GM12878 (cell line): ENCODE data around the gene ITGA8. TPM values are rescaled to one million over a fixed set of nuclear protein-coding genes. Genes with fewer than 3 reads are reported as not detected.

Source experiments
- ATAC-seq: fragments of 200-7000 bp; cut with Tn5 transposase; 3 replicates; pipeline ENCODE4 v1.9.1; 2020; ENCODE audit warnings: mild to moderate bottlenecking, moderate library complexity
- BruUV-seq: library from RNA; stranded (reverse); fragments of 400-500 nt; replicated peaks from 2 replicates; lab custom pipeline; 2021; lab: Mats Ljungman, UMichigan
- CTCF ChIA-PET: fragments of 300-600 bp; sonication (Branson Sonifier 250); formaldehyde crosslinking; extraction: SDS; loops from one replicate; lab custom pipeline; 2021; ENCODE audit warnings: inconsistent platforms; lab: Yijun Ruan, JAX
- POLR2A ChIA-PET: fragments of 350-600 bp; formaldehyde crosslinking; extraction: SDS; loops from one replicate; lab custom pipeline; 2021; ENCODE audit warnings: inconsistent platforms; lab: Charles Lee
- RAD21 ChIA-PET: fragments of 300-600 bp; sonication (Branson Sonifier 250); formaldehyde crosslinking; loops from one replicate; lab custom pipeline; 2023; ENCODE audit warnings: antibody characterized with exemption; ENCODE audit not compliant: unreplicated experiment; lab: Charles Lee
- SMC1A ChIA-PET: fragments of 300-600 bp; sonication (Branson Sonifier 250); formaldehyde crosslinking; loops from one replicate; lab custom pipeline; 2023; ENCODE audit not compliant: unreplicated experiment, uncharacterized antibody; lab: Charles Lee
- DNase-seq: peaks from one replicate; pipeline ENCODE4 v3.0.0-alpha.2; 2011; ENCODE audit warnings: low read depth, low spot score
- FAIRE-seq: peaks from 3 replicates; lab custom pipeline; 2011; peaks lifted over from hg19 to GRCh38; lab: Jason Lieb, UNC
- H2AFZ ChIP-seq: 2 replicates; pipeline ENCODE4 v1.6.0; 2011; ENCODE audit warnings: low read depth, low read length, control low read depth; ENCODE audit not compliant: control insufficient read depth
- H3K27ac ChIP-seq: 2 replicates; pipeline ENCODE4 v1.5.1; 2011; ENCODE audit warnings: control low read depth; ENCODE audit not compliant: control insufficient read depth, insufficient read depth
- H3K27me3 ChIP-seq, 2 experiments: replicated peaks in 1 of 2; 2 replicates each; pipeline versions ENCODE4 v1.6.0 to v1.6.1; 2011; ENCODE audit warnings: low read length in 1 of 2; ENCODE audit not compliant: control insufficient read depth in 2 of 2, insufficient read depth in 2 of 2
- H3K36me3 ChIP-seq, 2 experiments: 2 replicates each; pipeline ENCODE4 v1.5.1; 2011; ENCODE audit warnings: low read length in 1 of 2; ENCODE audit not compliant: control insufficient read depth in 2 of 2, insufficient read depth in 2 of 2
- H3K4me1 ChIP-seq: 2 replicates; pipeline ENCODE4 v1.6.1; 2011; ENCODE audit warnings: mild to moderate bottlenecking, low read length, moderate library complexity, mixed read lengths; ENCODE audit not compliant: control insufficient read depth, insufficient read depth
- H3K4me2 ChIP-seq: 2 replicates; pipeline ENCODE4 v1.6.0; 2011; ENCODE audit warnings: control low read depth; ENCODE audit not compliant: control insufficient read depth, insufficient read depth
- H3K4me3 ChIP-seq: fragments of 200-600 bp; sonication (generic); 2 replicates; pipeline ENCODE4 v1.5.1; 2016
- H3K79me2 ChIP-seq: 2 replicates; pipeline ENCODE4 v1.6.0; 2011; ENCODE audit warnings: low read length; ENCODE audit not compliant: control insufficient read depth, insufficient read depth
- H3K9ac ChIP-seq: 2 replicates; pipeline ENCODE4 v1.8.0; 2011; ENCODE audit warnings: low read length, control low read depth, mixed read lengths; ENCODE audit not compliant: control insufficient read depth, insufficient read depth
- H3K9me3 ChIP-seq: replicated peaks from 3 replicates; pipeline ENCODE4 v1.5.1; 2011; ENCODE audit warnings: mild to moderate bottlenecking, low read length; ENCODE audit not compliant: control insufficient read depth, insufficient read depth
- H4K20me1 ChIP-seq: 2 replicates; pipeline ENCODE4 v1.6.0; 2011; ENCODE audit not compliant: control insufficient read depth, insufficient read depth
- ATF7 ChIP-seq: fragments of 450-650 bp; IDR thresholded peaks from 2 replicates; pipeline ENCODE4 v1.6.1; 2016; ENCODE audit warnings: low read depth, mild to moderate bottlenecking
- BMI1 ChIP-seq: fragments of 450-650 bp; IDR thresholded peaks from 2 replicates; pipeline ENCODE4 v1.6.1; 2016; ENCODE audit warnings: mild to moderate bottlenecking, moderate library complexity, borderline replicate concordance
- CBFB ChIP-seq: IDR thresholded peaks from 2 replicates; pipeline ENCODE4 v1.6.1; 2016; ENCODE audit warnings: antibody characterized with exemption, low read depth
- KAT2A ChIP-seq: conservative IDR thresholded peaks from 2 replicates; pipeline ENCODE4 v1.6.1; 2011; ENCODE audit warnings: low read depth, low read length; ENCODE audit not compliant: control insufficient read depth
- KLF5 ChIP-seq: fragments of 450-650 bp; IDR thresholded peaks from 2 replicates; pipeline ENCODE4 v1.6.1; 2014; ENCODE audit warnings: mild to moderate bottlenecking; ENCODE audit not compliant: partially characterized antibody
- MTA3 ChIP-seq: IDR thresholded peaks from 2 replicates; pipeline ENCODE4 v1.6.1; 2012; ENCODE audit warnings: low read length, inconsistent platforms, borderline replicate concordance
- NBN ChIP-seq: fragments of 450-650 bp; IDR thresholded peaks from 2 replicates; pipeline ENCODE4 v1.6.1; 2016
- NFYA ChIP-seq: IDR thresholded peaks from 2 replicates; pipeline ENCODE4 v1.6.1; 2011; ENCODE audit warnings: low read depth, mild to moderate bottlenecking, low read length, improper control_type of control experiment, borderline replicate concordance
- NR2F1 ChIP-seq: fragments of 450-650 bp; conservative IDR thresholded peaks from 2 replicates; pipeline ENCODE4 v1.6.1; 2017; ENCODE audit warnings: mild to moderate bottlenecking
- PKNOX1 ChIP-seq: fragments of 450-650 bp; IDR thresholded peaks from 2 replicates; pipeline ENCODE4 v1.6.1; 2016; ENCODE audit warnings: mild to moderate bottlenecking
- POU2F2 ChIP-seq: IDR thresholded peaks from 3 replicates; pipeline ENCODE4 v1.6.1; 2011; ENCODE audit warnings: low read depth, mild to moderate bottlenecking, low read length, borderline replicate concordance
- RAD51 ChIP-seq: fragments of 450-650 bp; IDR thresholded peaks from 2 replicates; pipeline ENCODE4 v1.6.1; 2016; ENCODE audit warnings: moderate library complexity, mild to moderate bottlenecking, inconsistent platforms
- RCOR1 ChIP-seq: conservative IDR thresholded peaks from 2 replicates; pipeline ENCODE4 v1.6.1; 2012; ENCODE audit warnings: low read depth, low read length, improper control_type of control experiment
- RELA ChIP-seq: fragments of 450-650 bp; IDR thresholded peaks from 2 replicates; pipeline ENCODE4 v1.8.0; 2014; ENCODE audit warnings: borderline replicate concordance; ENCODE audit not compliant: partially characterized antibody
- RELB ChIP-seq: fragments of 450-650 bp; IDR thresholded peaks from 2 replicates; pipeline ENCODE4 v1.6.1; 2017; ENCODE audit warnings: low read depth, mild to moderate bottlenecking, moderate library complexity
- RFX5 ChIP-seq: IDR thresholded peaks from 2 replicates; pipeline ENCODE4 v1.6.1; 2011; ENCODE audit warnings: low read depth, low read length, improper control_type of control experiment
- STAT1 ChIP-seq: fragments of 450-650 bp; conservative IDR thresholded peaks from 2 replicates; pipeline ENCODE4 v1.6.1; 2014; ENCODE audit warnings: antibody characterized with exemption, mild to moderate bottlenecking
- SUZ12 ChIP-seq: fragments of 200-600 bp; sonication (generic); IDR thresholded peaks from one replicate; pipeline ENCODE4 v1.6.1; 2018; ENCODE audit warnings: antibody characterized with exemption, mild to moderate bottlenecking; ENCODE audit not compliant: unreplicated experiment
- TARDBP ChIP-seq: IDR thresholded peaks from 2 replicates; pipeline ENCODE4 v1.6.1; 2016; ENCODE audit warnings: borderline replicate concordance
- WGBS: methylation state at CpG from one replicate; pipeline ENCODE4 v1.1.6; 2016; ENCODE audit warnings: low lambda C conversion rate; ENCODE audit not compliant: insufficient replicate concordance, insufficient coverage; ENCODE audit errors: missing lambda C conversion rate; 5-methylcytosine and 5-hydroxymethylcytosine counted together
- in situ Hi-C: fragments of 300-500 bp; cut with MboI; formaldehyde crosslinking; loops from 9 replicates; pipeline ENCODE4 v1.14.3; 2018; ENCODE audit warnings: mixed read lengths
- intact Hi-C: fragments of 100-400 bp; cut with micrococcal nuclease; formaldehyde crosslinking; loops from one replicate; pipeline ENCODE4 v1.14.2; 2022; ENCODE audit not compliant: unreplicated experiment
- polyA plus RNA-seq, 11 experiments: library from polyadenylated mRNA; depleted of rRNA in 4 of 11; unstranded in 6 of 11; stranded (reverse) in 5 of 11; fragments of >200 nt; fragmentation: Nextera tagmentation in 4 of 11; fragmentation: Illumina TruSeq in 1 of 11; extraction: Ambion mirVana in 4 of 11; extraction: Trizol in 1 of 11; gene quantifications; 1 replicate in 1 of 11; 2 replicates in 10 of 11; pipeline versions ENCODE4 v1.2.1 to v1.2.3, GENCODE V29; 2011 to 2016; ENCODE audit warnings: inconsistent platforms in 2 of 11, missing spikeins in 2 of 11, low read depth in 1 of 11
- total RNA-seq, 4 experiments: library from RNA; depleted of rRNA in 3 of 4; stranded (reverse); fragments of >200 nt in 3 of 4; fragmentation: Illumina TruSeq in 1 of 4; extraction: Trizol in 1 of 4; gene quantifications; 2 replicates each; pipeline versions ENCODE4 v1.2.1 to v1.2.3, GENCODE V29; 2013 to 2021
- TF ChIP-seq, protein P1 (sequence below): fragments of 150-350 bp; IDR thresholded peaks from 2 replicates; pipeline ENCODE4 v1.6.1; 2014; ENCODE audit warnings: mild to moderate bottlenecking, low read depth, low read length

The ITGA8 gene
- total and polyA plus RNA-seq, 10 of the 15 experiments (the other 5 are each of a cell fraction or from before 2014, with no cell fraction given): 0.03 TPM; not detected in 9

- TF ChIP-seq, protein P1, sequence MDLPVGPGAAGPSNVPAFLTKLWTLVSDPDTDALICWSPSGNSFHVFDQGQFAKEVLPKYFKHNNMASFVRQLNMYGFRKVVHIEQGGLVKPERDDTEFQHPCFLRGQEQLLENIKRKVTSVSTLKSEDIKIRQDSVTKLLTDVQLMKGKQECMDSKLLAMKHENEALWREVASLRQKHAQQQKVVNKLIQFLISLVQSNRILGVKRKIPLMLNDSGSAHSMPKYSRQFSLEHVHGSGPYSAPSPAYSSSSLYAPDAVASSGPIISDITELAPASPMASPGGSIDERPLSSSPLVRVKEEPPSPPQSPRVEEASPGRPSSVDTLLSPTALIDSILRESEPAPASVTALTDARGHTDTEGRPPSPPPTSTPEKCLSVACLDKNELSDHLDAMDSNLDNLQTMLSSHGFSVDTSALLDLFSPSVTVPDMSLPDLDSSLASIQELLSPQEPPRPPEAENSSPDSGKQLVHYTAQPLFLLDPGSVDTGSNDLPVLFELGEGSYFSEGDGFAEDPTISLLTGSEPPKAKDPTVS: no peak
- TF ChIP-seq SUZ12 (no peak), TARDBP (no peak), PKNOX1 (no peak), MTA3 (no peak), RFX5 (no peak), POU2F2 (no peak), NR2F1 (no peak)
Measured at GRCh38 chr10:15605740-15606369, 113.9 kb downstream of the ITGA8 start (continued).

DNA sequence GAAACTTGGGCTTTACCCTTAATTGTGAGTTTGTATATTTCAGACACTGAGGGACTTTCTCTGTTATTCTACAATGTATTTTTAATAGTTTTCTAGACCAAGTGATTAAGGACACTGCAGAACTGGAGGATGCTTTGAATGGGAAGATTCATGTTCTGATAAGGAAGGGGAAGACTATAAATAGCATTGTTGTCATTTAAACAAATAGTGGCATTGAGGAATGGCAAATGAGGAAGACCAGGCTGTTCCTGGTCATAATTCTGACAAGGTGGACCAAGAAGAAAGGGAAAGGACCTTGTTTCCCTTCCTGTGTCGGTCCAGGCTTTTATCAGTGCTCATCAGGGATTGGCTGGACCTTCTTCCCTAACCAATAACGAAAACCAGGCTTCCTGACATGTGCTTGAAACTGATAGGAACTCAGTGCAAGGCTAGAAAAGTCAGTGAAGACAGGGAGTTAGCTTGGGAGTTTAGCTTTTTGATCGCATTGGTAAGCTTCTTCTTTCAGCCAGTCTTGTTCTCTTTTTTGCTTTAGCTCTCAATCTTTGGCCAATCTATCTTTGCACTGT lies 116.2 kb downstream of the ITGA8 start:
- SMC1A ChIA-PET: no interaction called here
- in situ Hi-C loops (no loop called here), intact Hi-C loops (no loop called here)
- RAD21 ChIA-PET: no interaction called here
- WGBS: 26% methylated on average over 3 of the region's 3 CpGs
- DNase-seq (no peak), FAIRE-seq (no peak), ATAC-seq (no peak)
- H3K36me3 ChIP-seq: no peaks in the 10 kb centered on the region
- no peak overlapping the region for H3K27ac ChIP-seq
- POLR2A ChIA-PET: no interaction called here
- no peaks in the 10 kb centered on the region for H3K9me3 ChIP-seq
- H3K4me2 ChIP-seq: no peak overlapping the region
- H2AFZ ChIP-seq: no peak overlapping the region
- no peaks in the 10 kb centered on the region for H4K20me1 ChIP-seq
- BruUV-seq: no TSS peak
- no peaks in the 10 kb centered on the region for H3K27me3 ChIP-seq
- CTCF ChIA-PET: no interaction called here
- no peak overlapping the region for H3K9ac ChIP-seq
- H3K4me1 ChIP-seq: no peaks in the 10 kb centered on the region
- H3K4me3 ChIP-seq: no peak overlapping the region
- H3K79me2 ChIP-seq: no peaks in the 10 kb centered on the region
- TF ChIP-seq CBFB (no peak), ATF7 (no peak), KLF5 (no peak), NBN (no peak), KAT2A (no peak), STAT1 (no peak), RCOR1 (no peak), RELA (no peak), RAD51 (no peak), BMI1 (no peak), NR2F1 (no peak), NFYA (no peak), RELB (no peak)
